Ishikawa (cell line): ENCODE measurements around the gene ALKBH8.

Experiments
- CEBPB ChIP-seq: IDR thresholded peaks from 2 replicates; pipeline ENCODE4 v1.6.1; 2012
- CREB1 ChIP-seq: IDR thresholded peaks from 2 replicates; pipeline ENCODE4 v1.6.1; 2012; ENCODE audit warnings: low read depth
- EGR1 ChIP-seq: IDR thresholded peaks from 2 replicates; pipeline ENCODE4 v1.6.1; 2012
- EP300 ChIP-seq: IDR thresholded peaks from 2 replicates; pipeline ENCODE4 v1.6.1; 2012; ENCODE audit warnings: borderline replicate concordance
- FOXM1 ChIP-seq: IDR thresholded peaks from 2 replicates; pipeline ENCODE4 v1.6.1; 2012; ENCODE audit warnings: low read depth, borderline replicate concordance
- MAX ChIP-seq: IDR thresholded peaks from 2 replicates; pipeline ENCODE4 v1.6.1; 2012
- NFIC ChIP-seq: IDR thresholded peaks from 2 replicates; pipeline ENCODE4 v1.6.1; 2012
- RAD21 ChIP-seq: IDR thresholded peaks from 2 replicates; pipeline ENCODE4 v1.6.1; 2012; ENCODE audit warnings: low read depth
- TAF1 ChIP-seq: IDR thresholded peaks from 2 replicates; pipeline ENCODE4 v1.6.1; 2012; ENCODE audit warnings: low read depth, mild to moderate bottlenecking
- TCF12 ChIP-seq: IDR thresholded peaks from 2 replicates; pipeline ENCODE4 v1.6.1; 2012; ENCODE audit warnings: low read depth
- TEAD4 ChIP-seq: IDR thresholded peaks from 2 replicates; pipeline ENCODE4 v1.6.1; 2012
- USF1 ChIP-seq: IDR thresholded peaks from 2 replicates; pipeline ENCODE4 v1.6.1; 2012
- YY1 ChIP-seq: IDR thresholded peaks from 2 replicates; pipeline ENCODE4 v1.6.1; 2012; ENCODE audit warnings: low read depth
- ZBTB7A ChIP-seq: IDR thresholded peaks from 2 replicates; pipeline ENCODE4 v1.6.1; 2012; ENCODE audit warnings: low read depth
- TF ChIP-seq, protein P1 (sequence below): IDR thresholded peaks from 2 replicates; pipeline ENCODE4 v1.6.1; 2012; ENCODE audit warnings: low read depth, mild to moderate bottlenecking

ALKBH8 gene

GRCh38 chr11:107493117-107493516 lies 72.4 kb downstream of the ALKBH8 start:
- TF ChIP-seq TEAD4 (no peak), ZBTB7A (no peak), RAD21 (no peak)

DNA sequence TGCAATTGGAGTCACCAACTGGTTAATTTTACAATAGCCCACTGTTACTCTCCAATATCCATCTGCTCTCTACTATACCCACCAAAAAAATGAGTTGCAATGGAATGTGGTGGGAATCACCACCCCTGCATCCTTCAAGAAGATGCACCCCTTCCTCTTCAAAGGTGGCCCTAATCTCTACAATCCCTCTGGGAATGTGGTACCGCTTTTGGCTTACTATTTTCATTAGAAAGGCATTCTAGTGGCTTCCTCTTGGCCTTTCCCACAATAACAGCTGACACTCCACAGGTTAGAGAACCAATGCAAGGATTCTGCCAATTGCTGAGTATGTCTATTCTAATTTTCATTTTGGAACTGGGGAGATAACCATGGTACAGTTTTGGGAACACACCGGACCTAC lies 74.7 kb downstream of the ALKBH8 start:
- TF ChIP-seq, protein P1, sequence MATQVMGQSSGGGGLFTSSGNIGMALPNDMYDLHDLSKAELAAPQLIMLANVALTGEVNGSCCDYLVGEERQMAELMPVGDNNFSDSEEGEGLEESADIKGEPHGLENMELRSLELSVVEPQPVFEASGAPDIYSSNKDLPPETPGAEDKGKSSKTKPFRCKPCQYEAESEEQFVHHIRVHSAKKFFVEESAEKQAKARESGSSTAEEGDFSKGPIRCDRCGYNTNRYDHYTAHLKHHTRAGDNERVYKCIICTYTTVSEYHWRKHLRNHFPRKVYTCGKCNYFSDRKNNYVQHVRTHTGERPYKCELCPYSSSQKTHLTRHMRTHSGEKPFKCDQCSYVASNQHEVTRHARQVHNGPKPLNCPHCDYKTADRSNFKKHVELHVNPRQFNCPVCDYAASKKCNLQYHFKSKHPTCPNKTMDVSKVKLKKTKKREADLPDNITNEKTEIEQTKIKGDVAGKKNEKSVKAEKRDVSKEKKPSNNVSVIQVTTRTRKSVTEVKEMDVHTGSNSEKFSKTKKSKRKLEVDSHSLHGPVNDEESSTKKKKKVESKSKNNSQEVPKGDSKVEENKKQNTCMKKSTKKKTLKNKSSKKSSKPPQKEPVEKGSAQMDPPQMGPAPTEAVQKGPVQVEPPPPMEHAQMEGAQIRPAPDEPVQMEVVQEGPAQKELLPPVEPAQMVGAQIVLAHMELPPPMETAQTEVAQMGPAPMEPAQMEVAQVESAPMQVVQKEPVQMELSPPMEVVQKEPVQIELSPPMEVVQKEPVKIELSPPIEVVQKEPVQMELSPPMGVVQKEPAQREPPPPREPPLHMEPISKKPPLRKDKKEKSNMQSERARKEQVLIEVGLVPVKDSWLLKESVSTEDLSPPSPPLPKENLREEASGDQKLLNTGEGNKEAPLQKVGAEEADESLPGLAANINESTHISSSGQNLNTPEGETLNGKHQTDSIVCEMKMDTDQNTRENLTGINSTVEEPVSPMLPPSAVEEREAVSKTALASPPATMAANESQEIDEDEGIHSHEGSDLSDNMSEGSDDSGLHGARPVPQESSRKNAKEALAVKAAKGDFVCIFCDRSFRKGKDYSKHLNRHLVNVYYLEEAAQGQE, result no peak
- no peak for TF ChIP-seq TCF12
- TF ChIP-seq CEBPB, result no peak
- TF ChIP-seq CREB1, result no peak
- no peak for TF ChIP-seq ZBTB7A
- TF ChIP-seq EGR1, result no peak
- no peak for TF ChIP-seq MAX
- TF ChIP-seq NFIC, result no peak
- TF ChIP-seq USF1, result no peak
- no peak for TF ChIP-seq YY1

GRCh38 chr11:107482234-107482633 lies 83.3 kb downstream of the ALKBH8 start:
- TF ChIP-seq CREB1, result no peak
- TF ChIP-seq TEAD4, result no peak

- TF ChIP-seq FOXM1 (no peak), ZBTB7A (no peak), TEAD4 (no peak)
- TF ChIP-seq, protein P1, result no peak
Observed at GRCh38 chr11:107478922-107479321, 86.6 kb downstream of the ALKBH8 start.

DNA sequence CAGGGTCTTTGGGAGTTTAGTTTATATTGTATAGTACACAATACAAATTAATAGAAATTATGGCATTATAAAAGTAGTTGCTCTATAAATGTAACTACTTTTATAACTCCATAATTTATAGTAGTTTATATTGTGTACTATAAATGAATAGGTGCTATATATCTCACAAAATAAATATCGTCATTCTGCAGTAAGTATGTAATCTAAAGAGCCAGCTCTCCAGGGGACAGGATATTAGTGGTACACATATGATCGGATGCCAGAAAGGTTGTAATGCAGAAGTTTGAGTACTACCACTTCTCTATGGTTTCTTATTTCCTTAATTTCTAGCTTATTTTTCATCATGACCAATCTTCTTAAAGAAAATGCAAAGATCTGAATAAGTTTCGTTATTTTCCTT lies 87.7 kb downstream of the ALKBH8 start:
- TF ChIP-seq TEAD4 (no peak), FOXM1 (no peak), TCF12 (no peak), TAF1 (no peak), EP300 (no peak), CEBPB (no peak), NFIC (no peak), YY1 (no peak), USF1 (no peak), CREB1 (no peak)
- TF ChIP-seq, protein P1, result no peak

GRCh38 chr11:107473792-107474191 lies 91.7 kb downstream of the ALKBH8 start:
- no peak for TF ChIP-seq CEBPB
- TF ChIP-seq ZBTB7A, result no peak
- TF ChIP-seq RAD21, result no peak
- no peak for TF ChIP-seq MAX
- no peak for TF ChIP-seq YY1
- TF ChIP-seq USF1, result no peak
- no peak for TF ChIP-seq TEAD4
- no peak for TF ChIP-seq EGR1
- TF ChIP-seq TAF1, result no peak
